K562 (cell line): ENCODE results near the gene NFIC. TPM values are rescaled to one million over a fixed set of nuclear protein-coding genes. Genes with fewer than 3 reads are reported as not detected.

Experiments
- BHLHE40 ChIP-seq: IDR thresholded peaks from 2 replicates; pipeline ENCODE4 v1.6.1; 2011; ENCODE audit warnings: low read length, improper control_type of control experiment
- CBX1 ChIP-seq: sonication (generic); IDR thresholded peaks from 2 replicates; pipeline ENCODE4 v1.6.1; 2016; ENCODE audit warnings: antibody characterized with exemption, low read depth, mild to moderate bottlenecking
- CREM ChIP-seq: IDR thresholded peaks from 2 replicates; pipeline ENCODE4 v1.6.1; 2014; ENCODE audit warnings: antibody characterized with exemption, low read depth
- CTBP1 ChIP-seq: fragments of 450-650 bp; IDR thresholded peaks from 2 replicates; pipeline ENCODE4 v1.6.1; 2016; ENCODE audit warnings: borderline replicate concordance
- DPF2 ChIP-seq: fragments of 450-650 bp; IDR thresholded peaks from 2 replicates; pipeline ENCODE4 v1.6.1; 2016
- ETS2 ChIP-seq: IDR thresholded peaks from 2 replicates; pipeline ENCODE4 v1.6.1; 2016; ENCODE audit warnings: borderline replicate concordance, missing genetic modification characterization, mild to moderate bottlenecking, moderate library complexity, missing compliant biosample characterization; ENCODE audit not compliant: poor library complexity, severe bottlenecking
- ETV6 ChIP-seq, 3 experiments: fragments of 150-350 bp in 1 of 3; sonication (generic) in 1 of 3; formaldehyde crosslinking in 1 of 3; IDR thresholded peaks; 2 replicates each; pipeline versions ENCODE4 v1.6.1 to v1.8.0; 2014 to 2022; ENCODE audit warnings: borderline replicate concordance in 2 of 3, low read depth in 2 of 3, antibody characterized with exemption in 1 of 3, low read length in 1 of 3, mild to moderate bottlenecking in 1 of 3, missing genetic modification reagents in 1 of 3
- FOSL1 ChIP-seq: fragments of 200-800 bp; sonication (Bioruptor generic); conservative IDR thresholded peaks from 2 replicates; pipeline ENCODE4 v1.6.1; 2016; ENCODE audit warnings: missing genetic modification characterization, missing compliant biosample characterization
- HDAC3 ChIP-seq: fragments of 450-650 bp; IDR thresholded peaks from 2 replicates; pipeline ENCODE4 v1.6.1; 2018; ENCODE audit warnings: borderline replicate concordance, mild to moderate bottlenecking, moderate library complexity; ENCODE audit not compliant: partially characterized antibody
- HMG20A ChIP-seq: fragments of 450-650 bp; formaldehyde crosslinking; conservative IDR thresholded peaks from 2 replicates; pipeline ENCODE4 v1.4.0; 2020; ENCODE audit warnings: mild to moderate bottlenecking, mixed read lengths
- KLF16 ChIP-seq: IDR thresholded peaks from 2 replicates; pipeline ENCODE4 v1.6.1; 2016; ENCODE audit warnings: antibody characterized with exemption
- NCOA2 ChIP-seq, 2 experiments: fragments of 450-650 bp; IDR thresholded peaks; 2 replicates each; pipeline ENCODE4 v1.6.1; 2018; ENCODE audit warnings: mild to moderate bottlenecking in 2 of 2, moderate library complexity in 1 of 2; ENCODE audit not compliant: partially characterized antibody in 2 of 2
- NELFE ChIP-seq: IDR thresholded peaks from 2 replicates; pipeline ENCODE4 v1.6.1; 2011; ENCODE audit warnings: mild to moderate bottlenecking; ENCODE audit not compliant: insufficient read depth, insufficient read length
- PCBP1 ChIP-seq: fragments of 200-400 bp; formaldehyde crosslinking; IDR thresholded peaks from 2 replicates; pipeline ENCODE4 v1.6.1; 2018; ENCODE audit warnings: mild to moderate bottlenecking, low read depth, low read length; ENCODE audit not compliant: poor library complexity, severe bottlenecking
- PHB ChIP-seq: fragments of 250-450 bp; sonication (Bioruptor Pico); IDR thresholded peaks from 2 replicates; pipeline ENCODE4 v1.5.0; 2021
- PTTG1 ChIP-seq: fragments of 450-650 bp; IDR thresholded peaks from 2 replicates; pipeline ENCODE4 v1.6.1; 2016; ENCODE audit warnings: low read depth, mild to moderate bottlenecking, missing genetic modification characterization, missing compliant biosample characterization
- PURB ChIP-seq: sonication (generic); formaldehyde crosslinking; IDR thresholded peaks from 2 replicates; pipeline ENCODE4 v1.9.0; 2021; ENCODE audit warnings: low read depth, mild to moderate bottlenecking, missing genetic modification reagents
- PYGO2 ChIP-seq: fragments of 450-650 bp; IDR thresholded peaks from 2 replicates; pipeline ENCODE4 v1.6.1; 2016; ENCODE audit warnings: mild to moderate bottlenecking, missing genetic modification characterization, moderate library complexity, missing compliant biosample characterization
- SIX5 ChIP-seq, 2 experiments: IDR thresholded peaks; 2 replicates each; pipeline ENCODE4 v1.6.1; 2011; ENCODE audit warnings: low read length in 2 of 2, borderline replicate concordance in 1 of 2, low read depth in 1 of 2, mild to moderate bottlenecking in 1 of 2, moderate library complexity in 1 of 2; ENCODE audit not compliant: insufficient read depth in 1 of 2
- SMARCB1 ChIP-seq: IDR thresholded peaks from 2 replicates; pipeline ENCODE4 v1.6.1; 2011; ENCODE audit warnings: improper control_type of control experiment, low read depth; ENCODE audit not compliant: insufficient read length
- SNAPC5 ChIP-seq: fragments of 250-450 bp; sonication (Bioruptor Pico); IDR thresholded peaks from 2 replicates; pipeline ENCODE4 v1.8.0; 2021; ENCODE audit warnings: moderate library complexity, mild to moderate bottlenecking, inconsistent platforms
- SNRNP70 ChIP-seq: fragments of 200-400 bp; formaldehyde crosslinking; optimal IDR thresholded peaks from 2 replicates; pipeline ENCODE3; 2017; ENCODE audit warnings: low read depth, low read length
- SP2 ChIP-seq: IDR thresholded peaks from 2 replicates; pipeline ENCODE4 v1.6.1; 2011; ENCODE audit warnings: mild to moderate bottlenecking, low read depth, low read length, moderate library complexity; ENCODE audit not compliant: poor library complexity, severe bottlenecking; ENCODE audit errors: extremely low read depth
- TAF7 ChIP-seq: fragments of 450-650 bp; IDR thresholded peaks from 2 replicates; pipeline ENCODE4 v1.6.1; 2016; ENCODE audit warnings: missing genetic modification characterization, missing compliant biosample characterization
- ZNF282 ChIP-seq: sonication (generic); formaldehyde crosslinking; IDR thresholded peaks from 2 replicates; pipeline ENCODE4 v1.8.1; 2023; ENCODE audit warnings: missing genetic modification reagents
- ZNF445 ChIP-seq: fragments of 250-450 bp; sonication (Bioruptor Pico); IDR thresholded peaks from 2 replicates; pipeline ENCODE4 v1.4.0; 2020; ENCODE audit warnings: low read depth, mild to moderate bottlenecking, moderate library complexity
- ZNF639 ChIP-seq, 2 experiments: fragments of 200-800 bp in 1 of 2; sonication (Bioruptor generic) in 1 of 2; sonication (generic) in 1 of 2; formaldehyde crosslinking in 1 of 2; IDR thresholded peaks in 1 of 2; conservative IDR thresholded peaks in 1 of 2; 2 replicates each; pipeline versions ENCODE4 v1.5.0 to v1.6.1; 2016 to 2020; ENCODE audit warnings: missing compliant biosample characterization in 1 of 2, missing genetic modification characterization in 1 of 2, missing genetic modification reagents in 1 of 2
- ZNF75A ChIP-seq: fragments of 450-650 bp; formaldehyde crosslinking; IDR thresholded peaks from 2 replicates; pipeline ENCODE4 v1.4.0; 2020; ENCODE audit warnings: mild to moderate bottlenecking
- polyA plus RNA-seq, 8 experiments: library from polyadenylated mRNA; depleted of rRNA in 4 of 8; stranded (reverse) in 5 of 8; unstranded in 3 of 8; fragments of >200 nt; fragmentation: Nextera tagmentation in 2 of 8; fragmentation: Illumina TruSeq in 1 of 8; extraction: Ambion mirVana in 2 of 8; extraction: Trizol in 1 of 8; gene quantifications; 2 replicates each; pipeline versions ENCODE4 v1.2.1 to v1.2.3, GENCODE V29; 2011 to 2014; ENCODE audit warnings: inconsistent platforms in 1 of 8, missing spikeins in 1 of 8
- total RNA-seq, 7 experiments: library from RNA; depleted of rRNA in 6 of 7; stranded (reverse); fragments of >200 nt in 6 of 7; fragmentation: Illumina TruSeq in 2 of 7; extraction: Trizol in 2 of 7; gene quantifications; 2 replicates each; pipeline versions ENCODE4 v1.2.1 to v1.2.3, GENCODE V29; 2011 to 2021; ENCODE audit warnings: low replicate concordance in 1 of 7

The NFIC gene
- total and polyA plus RNA-seq, 9 of the 15 experiments (the other 6 are each of a cell fraction or from before 2014, with no cell fraction given), result 0.71 to 62.1 (median 6.9) TPM

- TF ChIP-seq ZNF639 (CRISPR knock-in tag; conservative IDR thresholded peaks at IDR 0.05 in 1 of 2, IDR thresholded peaks at IDR 0.05 in 1 of 2) (0 out of 4 replicates have a peak, but pooled peaks of 1 of the 2 experiments have one; percentile 31), DPF2 (peak; percentile 57), CTBP1 (no peak), KLF16 (no peak), ZNF445 (no peak), NCOA2 (IDR thresholded peaks at IDR 0.05; ENCODE audit: partially characterized antibody in 2 of 2) (no peak), PYGO2 (tag) (no peak), SMARCB1 (no peak), PHB (CRISPR knock-in tag) (no peak), ETV6 (IDR thresholded peaks at IDR 0.05; ENCODE audit: borderline replicate concordance in 1 of 2, low read depth in 2 of 2, low read length in 1 of 2) (no peak), ETV6 (CRISPR knock-in tag; IDR thresholded peaks at IDR 0.05; ENCODE audit: borderline replicate concordance) (no peak), ZNF75A (no peak), BHLHE40 (no peak), TAF7 (tag) (no peak), HDAC3 (no peak), SIX5 (IDR thresholded peaks at IDR 0.05; ENCODE audit: borderline replicate concordance in 1 of 2, insufficient read depth in 1 of 2, low read depth in 1 of 2, low read length in 2 of 2) (no peak), PCBP1 (no peak), CBX1 (0 out of 2 replicates have a peak, but pooled peaks have one; percentile 10), SNAPC5 (no peak), ETS2 (tag) (no peak), SNRNP70 (no peak), NELFE (no peak), CREM (peak; percentile 81), HMG20A (CRISPR knock-in tag) (no peak), ZNF282 (CRISPR knock-in tag) (no peak), SP2 (no peak), FOSL1 (peak; percentile 80), PURB (CRISPR knock-in tag) (no peak), PTTG1 (no peak)
Observed at GRCh38 chr19:3365836-3366752, at the start of gene NFIC (continued).
